ENCODE data around the gene NTNG2. TPM values are rescaled to one million over a fixed set of nuclear protein-coding genes. Genes with fewer than 3 reads are reported as not detected.

NTNG2 gene
- total and polyA plus RNA-seq, 10 of the 15 experiments (the other 5 are each of a cell fraction or from before 2014, with no cell fraction given) = 0.37 to 0.79 (median 0.45) TPM; not detected in 6

DNA sequence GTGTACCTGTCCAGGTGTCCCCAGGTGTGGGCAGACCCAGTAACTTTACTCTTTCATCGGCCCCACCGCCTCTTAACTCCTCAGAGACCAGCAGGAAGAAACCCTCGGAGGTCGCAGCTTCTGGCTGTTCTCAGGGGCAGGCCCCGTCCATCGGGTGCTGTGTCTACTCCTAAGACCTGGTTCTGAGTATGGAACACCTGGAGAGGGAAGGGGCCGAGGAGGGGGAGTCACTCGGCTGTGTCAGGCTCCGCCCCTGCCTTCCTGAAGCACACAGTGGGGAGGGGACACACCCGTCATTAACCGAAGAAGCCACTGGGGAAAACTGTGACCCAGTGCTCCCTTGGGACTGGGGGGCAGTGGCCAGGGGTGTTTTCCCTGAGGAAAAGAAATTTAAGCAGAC is 22.3 kb downstream of the NTNG2 start:
- POLR2A ChIA-PET = no interaction called here
- no peaks in the 10 kb centered on the region for H3K36me3 ChIP-seq (ENCODE audit: control insufficient read depth in 2 of 2, insufficient read depth in 2 of 2, low read length in 1 of 2)
- H3K27ac ChIP-seq (ENCODE audit: control insufficient read depth, insufficient read depth) = no peak overlapping the region
- no peaks in the 10 kb centered on the region for H3K79me2 ChIP-seq (ENCODE audit: control insufficient read depth, insufficient read depth, low read length)
- WGBS (ENCODE audit: insufficient coverage, insufficient replicate concordance, low lambda C conversion rate, missing lambda C conversion rate) = 26% methylated on average over 11 of the region's 11 CpGs
- no peaks in the 10 kb centered on the region for H4K20me1 ChIP-seq (ENCODE audit: control insufficient read depth, insufficient read depth)
- TF ChIP-seq, protein P1, sequence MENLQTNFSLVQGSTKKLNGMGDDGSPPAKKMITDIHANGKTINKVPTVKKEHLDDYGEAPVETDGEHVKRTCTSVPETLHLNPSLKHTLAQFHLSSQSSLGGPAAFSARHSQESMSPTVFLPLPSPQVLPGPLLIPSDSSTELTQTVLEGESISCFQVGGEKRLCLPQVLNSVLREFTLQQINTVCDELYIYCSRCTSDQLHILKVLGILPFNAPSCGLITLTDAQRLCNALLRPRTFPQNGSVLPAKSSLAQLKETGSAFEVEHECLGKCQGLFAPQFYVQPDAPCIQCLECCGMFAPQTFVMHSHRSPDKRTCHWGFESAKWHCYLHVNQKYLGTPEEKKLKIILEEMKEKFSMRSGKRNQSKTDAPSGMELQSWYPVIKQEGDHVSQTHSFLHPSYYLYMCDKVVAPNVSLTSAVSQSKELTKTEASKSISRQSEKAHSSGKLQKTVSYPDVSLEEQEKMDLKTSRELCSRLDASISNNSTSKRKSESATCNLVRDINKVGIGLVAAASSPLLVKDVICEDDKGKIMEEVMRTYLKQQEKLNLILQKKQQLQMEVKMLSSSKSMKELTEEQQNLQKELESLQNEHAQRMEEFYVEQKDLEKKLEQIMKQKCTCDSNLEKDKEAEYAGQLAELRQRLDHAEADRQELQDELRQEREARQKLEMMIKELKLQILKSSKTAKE (IDR thresholded peaks at IDR 0.05; ENCODE audit: low read depth, poor library complexity, severe bottlenecking) = no peak
- TF ChIP-seq STAT3 (IDR thresholded peaks at IDR 0.05; ENCODE audit: low read depth, low read length) (no peak), MEF2B (IDR thresholded peaks at IDR 0.05; ENCODE audit: partially characterized antibody, poor library complexity, severe bottlenecking) (peak; percentile 51), GATAD2B (conservative IDR thresholded peaks at IDR 0.05; ENCODE audit: low read depth) (no peak)
- no peak overlapping the region for H2AFZ ChIP-seq (ENCODE audit: control insufficient read depth, low read depth, low read length)
- no peak for DNase-seq (ENCODE audit: low read depth, low spot score)
- intact Hi-C loops (cut with micrococcal nuclease; ENCODE audit: unreplicated experiment) (no loop called here), in situ Hi-C loops (cut with MboI) (no loop called here)
- FAIRE-seq = no peak
- peaks cover 0 to 4% of the 10 kb centered on the region in 2 experiments; a peak in 2 of 4 replicates for H3K27me3 ChIP-seq (replicated peaks in 1 of 2; ENCODE audit: control insufficient read depth in 2 of 2, insufficient read depth in 2 of 2, low read length in 1 of 2)
- CTCF ChIA-PET = interaction anchor here (1.2 to 1.9 kb wide), 3 partner anchors 12 to 52 kb away, joined by 3 to 8 read pairs (median 5); no protein-coding TSS in a partner anchor
- no peak overlapping the region for H3K4me3 ChIP-seq
- H3K9ac ChIP-seq (ENCODE audit: control insufficient read depth, insufficient read depth, low read length) = no peak overlapping the region
- ATAC-seq = no peak
- no TSS peak for BruUV-seq (replicated peaks)
- H3K4me1 ChIP-seq (ENCODE audit: control insufficient read depth, insufficient read depth, low read length) = peaks cover 4% of the 10 kb centered on the region
- SMC1A ChIA-PET (ENCODE audit: uncharacterized antibody, unreplicated experiment) = no interaction called here
- no peaks in the 10 kb centered on the region for H3K9me3 ChIP-seq (replicated peaks; ENCODE audit: control insufficient read depth, insufficient read depth, low read length)
- H3K4me2 ChIP-seq (ENCODE audit: control insufficient read depth, insufficient read depth) = no peak overlapping the region
- RAD21 ChIA-PET (ENCODE audit: unreplicated experiment) = no interaction called here
